Stimulated activated CD4-positive, alpha-beta T cell treated with anti-CD3 and anti-CD28 coated beads, Interleukin-15, amount 100 ng/mL, for 24 hours (primary cell): Measurements from ENCODE around the gene CYP19A1.
"Not testable (repeated sequence)": the region's sequence is repeated elsewhere in the genome, so short reads cannot be mapped to it uniquely, and the experiment has no call there.

Source experiments
- DNase-seq: peaks from one replicate; pipeline ENCODE4 v3.0.0-alpha.2; 2020

The CYP19A1 gene

GRCh38 chr15:51201581-51201980, 136.8 kb downstream of the CYP19A1 start:
- DNase-seq = no peak

GRCh38 chr15:51200792-51201191, 137.6 kb downstream of the CYP19A1 start:
- no peak for DNase-seq

- DNase-seq = no peak
Observed at GRCh38 chr15:51199541-51199940, 138.9 kb downstream of the CYP19A1 start.

GRCh38 chr15:51198701-51199232, 139.6 kb downstream of the CYP19A1 start:
- DNase-seq = no peak

- DNase-seq = no peak
Observed at GRCh38 chr15:51195459-51195858, 142.9 kb downstream of the CYP19A1 start.

- DNase-seq = no peak
Observed at GRCh38 chr15:51193979-51194378, 144.4 kb downstream of the CYP19A1 start.

- no peak for DNase-seq
Observed at GRCh38 chr15:51193526-51193925, 144.9 kb downstream of the CYP19A1 start.

- peak; percentile 89 for DNase-seq
Observed at GRCh38 chr15:51192521-51193280, 145.7 kb downstream of the CYP19A1 start.

GRCh38 chr15:51191766-51192165, 146.6 kb downstream of the CYP19A1 start:
- no peak for DNase-seq

GRCh38 chr15:51191072-51191670, 147.2 kb downstream of the CYP19A1 start:
- no peak for DNase-seq

GRCh38 chr15:51190424-51191068, 147.8 kb downstream of the CYP19A1 start:
- no peak for DNase-seq

- no peak for DNase-seq
Observed at GRCh38 chr15:51189669-51190385, 148.6 kb downstream of the CYP19A1 start.

- not testable (repeated sequence) for DNase-seq
Observed at GRCh38 chr15:51188791-51189190, 149.6 kb downstream of the CYP19A1 start.

- DNase-seq = no peak
Observed at GRCh38 chr15:51186891-51187290, 151.5 kb downstream of the CYP19A1 start.

- no peak for DNase-seq
Observed at GRCh38 chr15:51186181-51186705, 152.2 kb downstream of the CYP19A1 start.

GRCh38 chr15:51185213-51186159, 152.9 kb downstream of the CYP19A1 start:
- no peak for DNase-seq

- no peak for DNase-seq
Observed at GRCh38 chr15:51184627-51185026, 153.8 kb downstream of the CYP19A1 start.

- no peak for DNase-seq
Observed at GRCh38 chr15:51183076-51183475, 155.3 kb downstream of the CYP19A1 start.

- DNase-seq = no peak
Observed at GRCh38 chr15:51181905-51182304, 156.5 kb downstream of the CYP19A1 start.

GRCh38 chr15:51181221-51181620, 157.2 kb downstream of the CYP19A1 start:
- no peak for DNase-seq

- DNase-seq = no peak
Observed at GRCh38 chr15:51180534-51180933, 157.9 kb downstream of the CYP19A1 start.

- DNase-seq = no peak
Observed at GRCh38 chr15:51180011-51180410, 158.4 kb downstream of the CYP19A1 start.
